Breast epithelium (tissue), 3 donors: ENCODE results near the gene IL22.

Experiments used
- POLR2A ChIP-seq: fragments of 450-650 bp; IDR thresholded peaks from one replicate; pipeline ENCODE4 v1.6.1; 2016; ENCODE audit warnings: antibody characterized with exemption, mild to moderate bottlenecking, moderate library complexity
- TF ChIP-seq, protein P1 (sequence below), 3 donors: fragments of 450-650 bp; IDR thresholded peaks; one replicate each; pipeline ENCODE4 v1.5.1; 2016 to 2017; ENCODE audit warnings: antibody characterized with exemption in 3 of 3, mild to moderate bottlenecking in 3 of 3, moderate library complexity in 3 of 3

DNA sequence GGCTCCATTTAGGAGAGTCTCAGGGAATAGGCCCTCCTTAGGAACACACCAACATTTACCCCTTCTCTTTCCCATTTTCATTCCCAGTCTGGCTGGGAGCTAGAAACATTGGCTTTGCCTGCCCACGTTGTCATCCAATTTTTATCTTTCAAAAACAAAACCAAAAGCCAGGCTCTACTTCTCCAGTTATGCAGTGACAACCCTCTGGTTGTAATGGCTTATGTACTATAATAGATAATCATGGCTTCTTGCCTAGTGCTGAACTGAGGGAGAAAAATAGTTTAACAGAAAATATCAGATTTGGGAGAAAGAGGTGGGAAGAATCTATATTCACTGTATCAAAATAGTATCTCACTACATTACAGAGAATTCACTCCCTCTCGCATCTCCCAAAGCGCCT lies 32.1 kb upstream of the IL22 start:
- TF ChIP-seq, protein P1, sequence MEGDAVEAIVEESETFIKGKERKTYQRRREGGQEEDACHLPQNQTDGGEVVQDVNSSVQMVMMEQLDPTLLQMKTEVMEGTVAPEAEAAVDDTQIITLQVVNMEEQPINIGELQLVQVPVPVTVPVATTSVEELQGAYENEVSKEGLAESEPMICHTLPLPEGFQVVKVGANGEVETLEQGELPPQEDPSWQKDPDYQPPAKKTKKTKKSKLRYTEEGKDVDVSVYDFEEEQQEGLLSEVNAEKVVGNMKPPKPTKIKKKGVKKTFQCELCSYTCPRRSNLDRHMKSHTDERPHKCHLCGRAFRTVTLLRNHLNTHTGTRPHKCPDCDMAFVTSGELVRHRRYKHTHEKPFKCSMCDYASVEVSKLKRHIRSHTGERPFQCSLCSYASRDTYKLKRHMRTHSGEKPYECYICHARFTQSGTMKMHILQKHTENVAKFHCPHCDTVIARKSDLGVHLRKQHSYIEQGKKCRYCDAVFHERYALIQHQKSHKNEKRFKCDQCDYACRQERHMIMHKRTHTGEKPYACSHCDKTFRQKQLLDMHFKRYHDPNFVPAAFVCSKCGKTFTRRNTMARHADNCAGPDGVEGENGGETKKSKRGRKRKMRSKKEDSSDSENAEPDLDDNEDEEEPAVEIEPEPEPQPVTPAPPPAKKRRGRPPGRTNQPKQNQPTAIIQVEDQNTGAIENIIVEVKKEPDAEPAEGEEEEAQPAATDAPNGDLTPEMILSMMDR (IDR thresholded peaks at IDR 0.05) = no peak
- TF ChIP-seq POLR2A = no peak
